ENCODE results near the gene OXSR1. TPM values are rescaled to one million over a fixed set of nuclear protein-coding genes. Genes with fewer than 3 reads are reported as not detected.

Gene OXSR1
- total and polyA plus RNA-seq, 2 of the 13 experiments (the other 11 are each of a cell fraction or from before 2014, with no cell fraction given): 27.4 to 32.6 TPM

- no peak for TF ChIP-seq ZNF674 (CRISPR knock-in tag; IDR thresholded peaks at IDR 0.05; ENCODE audit: low read depth)
Measured at GRCh38 chr3:38204599-38205471, 39.5 kb downstream of the OXSR1 start (continued).

DNA sequence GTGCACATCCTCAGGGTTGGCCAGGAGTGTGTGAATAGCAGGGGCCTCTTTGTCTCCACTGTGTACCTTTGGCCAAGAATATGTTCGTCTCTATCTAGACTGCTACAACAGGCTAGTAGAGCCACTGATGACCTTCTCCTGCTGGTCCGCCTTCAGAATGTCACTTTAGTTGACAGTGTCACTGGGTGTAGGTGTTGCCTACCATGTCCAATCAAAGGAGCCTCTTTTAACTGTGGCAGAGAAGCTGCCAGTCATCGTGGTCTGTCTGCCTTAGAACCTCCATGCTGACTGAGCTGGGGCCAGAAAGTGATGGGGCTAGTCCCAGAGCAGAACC is 40.1 kb downstream of the OXSR1 start:
- POLR2A ChIA-PET: no interaction called here
- 95% methylated on average over 2 of the region's 3 CpGs for WGBS (ENCODE audit: low lambda C conversion rate)
- Histone ChIP-seq H3K9ac (ENCODE audit: insufficient read depth, low read depth, low read length) (no peak overlapping the region), H3K36me3 (replicated peaks in 1 of 2; ENCODE audit: control insufficient read depth in 1 of 2, insufficient read depth in 2 of 2, low read length in 2 of 2) (peaks cover 4 to 28% of the 10 kb centered on the region in 2 experiments; a peak in 4 of 5 replicates), H3K4me3 (replicated peaks in 1 of 3; ENCODE audit: insufficient read depth in 1 of 3, low read depth in 2 of 3, low read length in 3 of 3) (no peak overlapping the region), H3K4me2 (ENCODE audit: low read depth, low read length) (no peak overlapping the region), H3K79me2 (ENCODE audit: insufficient read depth, low read length) (peaks cover 2% of the 10 kb centered on the region), H3K27ac (ENCODE audit: extremely low read length, insufficient read depth, low read length) (no peak overlapping the region), H2AFZ (ENCODE audit: low read length) (no peak overlapping the region), H3K9me3 (ENCODE audit: low read length) (no peaks in the 10 kb centered on the region), H3K27me3 (ENCODE audit: control insufficient read depth in 1 of 2, insufficient read depth in 2 of 2, low read length in 2 of 2) (no peaks in the 10 kb centered on the region), H3K4me1 (ENCODE audit: insufficient read depth, low read length) (no peaks in the 10 kb centered on the region), H4K20me1 (ENCODE audit: insufficient read depth, low read length) (no peaks in the 10 kb centered on the region)
- CTCF ChIA-PET (ENCODE audit: low intra/inter-chr PET ratio, low total read pairs): no interaction called here
- ATAC-seq (no peak), DNase-seq (ENCODE audit: low spot score) (no peak), FAIRE-seq (no peak)
- TF ChIP-seq RARA (CRISPR knock-in tag; IDR thresholded peaks at IDR 0.05) (no peak), ATF6 (CRISPR knock-in tag; conservative IDR thresholded peaks at IDR 0.05) (no peak), IRF2 (CRISPR knock-in tag; IDR thresholded peaks at IDR 0.05) (no peak), NFATC3 (CRISPR knock-in tag; IDR thresholded peaks at IDR 0.05) (no peak), NFRKB (IDR thresholded peaks at IDR 0.05) (no peak), ZFP36 (IDR thresholded peaks at IDR 0.05; ENCODE audit: borderline replicate concordance, low read depth, low read length, partially characterized antibody) (no peak), JUND (CRISPR knock-in tag; IDR thresholded peaks at IDR 0.05) (no peak), ZFP82 (CRISPR knock-in tag; IDR thresholded peaks at IDR 0.05; ENCODE audit: borderline replicate concordance) (no peak)
- TF ChIP-seq, protein P1, sequence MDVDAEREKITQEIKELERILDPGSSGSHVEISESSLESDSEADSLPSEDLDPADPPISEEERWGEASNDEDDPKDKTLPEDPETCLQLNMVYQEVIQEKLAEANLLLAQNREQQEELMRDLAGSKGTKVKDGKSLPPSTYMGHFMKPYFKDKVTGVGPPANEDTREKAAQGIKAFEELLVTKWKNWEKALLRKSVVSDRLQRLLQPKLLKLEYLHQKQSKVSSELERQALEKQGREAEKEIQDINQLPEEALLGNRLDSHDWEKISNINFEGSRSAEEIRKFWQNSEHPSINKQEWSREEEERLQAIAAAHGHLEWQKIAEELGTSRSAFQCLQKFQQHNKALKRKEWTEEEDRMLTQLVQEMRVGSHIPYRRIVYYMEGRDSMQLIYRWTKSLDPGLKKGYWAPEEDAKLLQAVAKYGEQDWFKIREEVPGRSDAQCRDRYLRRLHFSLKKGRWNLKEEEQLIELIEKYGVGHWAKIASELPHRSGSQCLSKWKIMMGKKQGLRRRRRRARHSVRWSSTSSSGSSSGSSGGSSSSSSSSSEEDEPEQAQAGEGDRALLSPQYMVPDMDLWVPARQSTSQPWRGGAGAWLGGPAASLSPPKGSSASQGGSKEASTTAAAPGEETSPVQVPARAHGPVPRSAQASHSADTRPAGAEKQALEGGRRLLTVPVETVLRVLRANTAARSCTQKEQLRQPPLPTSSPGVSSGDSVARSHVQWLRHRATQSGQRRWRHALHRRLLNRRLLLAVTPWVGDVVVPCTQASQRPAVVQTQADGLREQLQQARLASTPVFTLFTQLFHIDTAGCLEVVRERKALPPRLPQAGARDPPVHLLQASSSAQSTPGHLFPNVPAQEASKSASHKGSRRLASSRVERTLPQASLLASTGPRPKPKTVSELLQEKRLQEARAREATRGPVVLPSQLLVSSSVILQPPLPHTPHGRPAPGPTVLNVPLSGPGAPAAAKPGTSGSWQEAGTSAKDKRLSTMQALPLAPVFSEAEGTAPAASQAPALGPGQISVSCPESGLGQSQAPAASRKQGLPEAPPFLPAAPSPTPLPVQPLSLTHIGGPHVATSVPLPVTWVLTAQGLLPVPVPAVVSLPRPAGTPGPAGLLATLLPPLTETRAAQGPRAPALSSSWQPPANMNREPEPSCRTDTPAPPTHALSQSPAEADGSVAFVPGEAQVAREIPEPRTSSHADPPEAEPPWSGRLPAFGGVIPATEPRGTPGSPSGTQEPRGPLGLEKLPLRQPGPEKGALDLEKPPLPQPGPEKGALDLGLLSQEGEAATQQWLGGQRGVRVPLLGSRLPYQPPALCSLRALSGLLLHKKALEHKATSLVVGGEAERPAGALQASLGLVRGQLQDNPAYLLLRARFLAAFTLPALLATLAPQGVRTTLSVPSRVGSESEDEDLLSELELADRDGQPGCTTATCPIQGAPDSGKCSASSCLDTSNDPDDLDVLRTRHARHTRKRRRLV (CRISPR knock-in tag; IDR thresholded peaks at IDR 0.05): no peak
- BruUV-seq (replicated peaks): no TSS peak
- in situ Hi-C loops (cut with HindIII; ENCODE audit: extremely low pct_ligation_motif_present, low pct_unique_long_range_greater_than_20kb) (no loop called here), intact Hi-C loops (cut with micrococcal nuclease; ENCODE audit: unreplicated experiment) (no loop called here)
